GM21825 (cell line): ENCODE data around the gene FCRL4.
"Not testable (repeated sequence)": the region's sequence is repeated elsewhere in the genome, so short reads cannot be mapped to it uniquely, and the experiment has no call there.

Source experiments
- ATAC-seq: cut with Tn5 transposase; IDR thresholded peaks from one replicate; pipeline ENCODE4 v1.9.1; 2021; ENCODE audit warnings: mild to moderate bottlenecking, moderate library complexity; ENCODE audit not compliant: unreplicated experiment

The FCRL4 gene

GRCh38 chr1:157551694-157552693 is 45.9 kb downstream of the FCRL4 start, which contains the start of gene FCRL5:
FCRL5 (minus strand) TSS chr1:157552515; CDS start chr1:157552362, 153 bp downstream.
- peak; percentile 90 for ATAC-seq

GRCh38 chr1:157548081-157548480 is 49.8 kb downstream of the FCRL4 start:
- not testable (repeated sequence) for ATAC-seq

DNA sequence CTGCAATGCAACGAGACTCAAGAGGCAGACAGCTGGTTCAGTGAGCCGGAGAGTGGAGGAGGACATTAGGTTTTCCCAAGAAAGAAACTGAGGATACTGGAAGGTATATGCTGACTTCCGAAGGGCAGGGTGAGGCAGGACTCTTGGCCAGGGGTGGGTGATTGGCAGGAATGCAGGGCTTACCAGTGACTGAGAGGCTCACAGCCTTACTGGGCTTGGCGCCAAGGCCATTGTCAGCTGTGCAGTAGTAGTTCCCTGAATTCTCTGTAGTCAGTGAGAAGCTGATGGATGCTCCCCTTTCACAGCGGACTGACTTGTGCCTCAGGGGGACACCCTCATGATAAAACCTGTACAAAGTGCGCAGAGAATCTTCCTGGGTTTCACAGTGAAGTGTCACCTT is 55.2 kb downstream of the FCRL4 start:
- no peak for ATAC-seq

- ATAC-seq = no peak
Observed at GRCh38 chr1:157540852-157541251, 57.0 kb downstream of the FCRL4 start.

DNA sequence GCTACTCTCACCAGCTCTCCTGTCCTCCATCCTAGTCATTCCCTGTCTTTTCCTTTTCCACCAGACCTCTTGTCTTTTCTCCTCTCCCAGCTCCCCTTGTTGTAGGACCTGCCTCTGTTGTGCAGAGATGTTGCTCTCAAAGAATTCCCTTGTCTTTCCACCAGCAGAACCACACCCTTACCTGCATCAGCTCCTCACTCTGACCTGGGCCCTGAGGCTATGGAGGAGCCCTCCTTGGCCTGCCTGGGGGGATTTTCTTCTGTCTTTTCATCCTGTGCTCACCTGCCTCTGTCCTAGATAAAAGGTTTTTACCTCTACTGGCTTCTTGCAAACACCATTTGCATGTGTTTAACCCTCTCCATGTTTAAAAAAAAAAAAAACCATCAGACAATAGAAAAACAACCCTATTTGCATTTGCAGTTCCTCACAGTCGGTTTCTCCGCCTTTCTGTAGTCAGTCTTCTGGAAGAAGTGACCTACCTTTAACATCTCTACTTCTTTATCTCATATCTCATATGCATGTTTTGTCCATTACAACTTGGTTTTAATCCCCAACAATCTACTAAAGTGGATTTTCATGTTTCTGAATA is 57.6 kb downstream of the FCRL4 start:
- ATAC-seq = no peak

GRCh38 chr1:157539568-157539967 is 58.3 kb downstream of the FCRL4 start:
- no peak for ATAC-seq

DNA sequence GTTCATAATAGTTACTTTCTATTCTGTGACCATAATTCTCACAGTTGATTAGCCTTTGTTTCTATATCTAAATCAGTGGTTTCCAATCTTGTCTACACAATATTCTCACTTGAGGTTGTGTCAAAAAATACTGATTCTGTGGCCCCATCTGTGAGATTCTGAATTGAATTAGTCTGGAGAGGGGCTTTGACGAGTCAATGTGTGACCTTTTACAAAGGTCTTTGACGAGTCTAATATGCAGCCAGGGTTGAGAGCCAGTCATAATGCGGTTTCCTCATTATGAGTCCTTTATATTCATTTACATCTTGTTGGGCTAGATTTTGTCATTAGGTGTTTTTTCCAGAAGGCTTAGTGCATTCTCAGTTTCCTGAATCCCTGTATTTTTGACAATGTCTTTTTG is 65.3 kb downstream of the FCRL4 start:
- ATAC-seq = no peak

DNA sequence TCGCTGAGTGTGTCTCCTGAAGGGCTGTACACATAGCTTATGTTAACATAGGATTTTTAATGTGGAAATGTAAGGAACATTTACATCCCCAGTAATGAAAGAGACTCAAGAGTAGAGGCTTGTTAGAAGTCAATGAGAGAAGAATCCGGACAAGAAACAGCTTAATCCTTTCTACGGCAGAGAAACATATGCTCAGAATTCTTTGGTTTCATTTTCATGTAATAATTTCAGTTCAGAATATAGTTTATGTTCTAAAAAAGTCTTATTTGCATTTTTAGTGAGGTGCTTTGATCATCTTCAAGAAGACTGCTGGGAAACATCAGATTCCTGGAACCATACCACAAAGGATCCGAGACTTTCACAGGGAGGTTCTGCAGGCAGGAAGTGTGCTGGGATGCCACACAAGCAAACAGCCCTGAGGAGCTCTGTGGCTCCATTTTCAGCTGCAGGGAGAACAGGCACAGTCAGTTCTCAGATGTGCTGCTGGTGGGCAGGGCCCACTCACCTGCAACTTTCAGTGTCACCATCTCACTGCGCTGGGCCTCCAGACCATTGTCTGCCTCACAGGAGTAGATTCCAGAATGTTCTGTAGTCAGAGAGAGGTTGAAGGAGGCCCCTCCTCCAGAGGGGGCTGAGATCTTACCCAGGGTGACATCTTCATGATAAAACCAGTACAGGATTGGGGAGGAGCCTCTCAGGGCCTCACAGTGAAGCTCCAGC is 74.0 kb downstream of the FCRL4 start:
- peak; percentile 59 for ATAC-seq
